ENCODE results near the gene TRIM44.

Gene TRIM44, protein sequence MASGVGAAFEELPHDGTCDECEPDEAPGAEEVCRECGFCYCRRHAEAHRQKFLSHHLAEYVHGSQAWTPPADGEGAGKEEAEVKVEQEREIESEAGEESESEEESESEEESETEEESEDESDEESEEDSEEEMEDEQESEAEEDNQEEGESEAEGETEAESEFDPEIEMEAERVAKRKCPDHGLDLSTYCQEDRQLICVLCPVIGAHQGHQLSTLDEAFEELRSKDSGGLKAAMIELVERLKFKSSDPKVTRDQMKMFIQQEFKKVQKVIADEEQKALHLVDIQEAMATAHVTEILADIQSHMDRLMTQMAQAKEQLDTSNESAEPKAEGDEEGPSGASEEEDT

DNA sequence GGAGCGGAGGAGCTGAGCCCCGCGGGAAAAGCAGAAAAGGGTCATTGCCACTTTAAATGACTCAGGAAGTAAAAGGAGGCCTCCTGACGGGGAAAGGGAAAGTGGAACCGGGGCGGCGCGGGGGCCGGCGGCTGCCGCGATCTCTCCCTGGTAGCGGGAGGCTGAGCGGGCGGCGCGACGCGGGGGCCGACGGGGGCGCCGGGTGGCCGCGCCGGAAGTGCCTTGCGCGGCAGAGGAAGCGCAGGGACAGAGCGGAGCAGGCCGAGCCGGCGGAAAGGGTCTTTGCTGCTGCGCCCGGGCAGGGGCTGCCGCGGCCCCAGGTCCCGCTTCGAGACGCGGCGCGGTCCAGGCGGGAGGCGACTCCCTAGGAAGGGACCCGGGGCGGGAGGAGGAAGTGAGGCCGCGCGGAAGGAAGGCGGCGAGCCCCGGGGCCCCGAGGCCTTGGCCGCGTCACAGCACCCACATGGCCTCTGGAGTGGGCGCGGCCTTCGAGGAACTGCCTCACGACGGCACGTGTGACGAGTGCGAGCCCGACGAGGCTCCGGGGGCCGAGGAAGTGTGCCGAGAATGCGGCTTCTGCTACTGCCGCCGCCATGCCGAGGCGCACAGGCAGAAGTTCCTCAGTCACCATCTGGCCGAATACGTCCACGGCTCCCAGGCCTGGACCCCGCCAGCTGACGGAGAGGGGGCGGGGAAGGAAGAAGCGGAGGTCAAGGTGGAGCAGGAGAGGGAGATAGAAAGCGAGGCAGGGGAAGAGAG is at the start of gene TRIM44:
Gene TRIM44 (plus strand): TSS at position 127 of the 759 bp plus-strand sequence. CDS start 337 bp downstream, at position 464.
- peak; percentile 62 for DNase-seq (ENCODE audit: low spot score)

DNA sequence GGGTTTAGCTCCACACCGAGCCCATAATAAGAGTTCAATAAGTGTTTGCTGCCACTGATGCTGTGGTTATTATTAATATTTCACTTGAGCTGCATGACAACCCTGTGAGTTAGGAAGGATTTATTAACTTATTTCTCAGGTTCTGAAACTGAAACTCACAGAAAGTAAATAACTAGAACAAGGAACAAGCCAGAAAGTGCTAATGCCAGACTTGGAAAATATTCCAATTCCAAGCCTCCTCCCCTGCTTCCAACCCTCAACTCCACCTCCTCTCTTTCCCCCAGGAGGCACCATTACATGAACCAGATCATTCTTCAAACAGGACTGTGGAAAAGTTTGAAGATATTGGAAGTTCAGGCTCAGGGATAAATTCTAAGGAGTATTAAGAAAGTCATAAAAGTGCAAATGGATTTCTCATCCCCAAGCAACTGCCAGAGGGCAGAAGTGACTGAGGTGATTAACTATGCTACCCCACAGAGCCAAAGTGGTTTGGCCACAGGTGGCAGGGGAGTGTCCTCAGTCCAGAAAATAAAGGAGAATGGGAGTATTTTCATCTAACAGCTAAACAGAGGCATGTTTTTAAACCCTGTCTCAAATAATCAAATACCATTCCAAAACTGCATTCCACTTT is 47.5 kb upstream of the TRIM44 start:
- no peak for DNase-seq (ENCODE audit: low spot score)

DNA sequence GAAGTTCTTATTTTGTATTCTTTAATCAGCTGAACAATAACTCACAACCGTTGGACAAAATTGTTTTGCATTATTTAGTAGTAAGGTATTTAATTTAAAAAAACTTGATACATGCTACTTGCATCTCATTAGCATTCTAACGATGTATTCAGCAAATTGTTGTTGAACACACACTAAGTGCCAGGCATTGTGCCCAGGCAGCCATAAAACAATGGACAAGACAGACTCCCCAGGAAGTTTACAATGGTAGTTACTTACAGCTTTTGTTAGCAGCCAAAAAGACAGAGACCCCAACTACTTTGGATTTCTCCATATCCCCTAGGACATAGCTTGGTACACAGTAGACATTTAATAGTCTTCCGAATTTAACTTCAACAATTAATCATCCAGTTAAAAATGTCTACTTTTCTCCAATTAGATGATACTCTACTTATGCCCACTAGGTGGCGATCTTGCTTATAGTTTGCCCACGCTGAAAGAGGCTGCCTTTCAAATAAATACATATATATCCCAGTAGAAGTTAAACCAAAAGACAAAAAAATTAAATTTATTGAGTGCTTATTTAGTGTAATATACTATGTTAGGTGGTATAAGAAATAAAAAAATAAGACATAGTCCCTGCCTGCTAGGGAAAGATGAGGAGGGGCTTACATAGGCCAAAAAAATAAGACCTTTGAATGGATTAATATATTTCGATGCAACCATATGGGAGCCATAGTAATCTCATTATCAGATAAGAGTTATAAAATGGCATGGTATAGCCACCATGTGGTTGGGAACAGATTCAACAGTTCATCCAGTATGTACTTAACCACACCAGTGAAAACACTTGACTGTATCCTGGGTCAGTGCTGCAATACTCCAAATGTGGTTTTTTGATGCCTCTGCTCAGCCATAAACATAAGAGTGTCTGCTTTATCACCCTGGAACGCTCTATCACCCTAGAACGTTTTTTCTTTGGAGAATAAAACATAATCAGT is 46.4 kb upstream of the TRIM44 start:
- DNase-seq (ENCODE audit: low spot score), result peak; percentile 74

DNA sequence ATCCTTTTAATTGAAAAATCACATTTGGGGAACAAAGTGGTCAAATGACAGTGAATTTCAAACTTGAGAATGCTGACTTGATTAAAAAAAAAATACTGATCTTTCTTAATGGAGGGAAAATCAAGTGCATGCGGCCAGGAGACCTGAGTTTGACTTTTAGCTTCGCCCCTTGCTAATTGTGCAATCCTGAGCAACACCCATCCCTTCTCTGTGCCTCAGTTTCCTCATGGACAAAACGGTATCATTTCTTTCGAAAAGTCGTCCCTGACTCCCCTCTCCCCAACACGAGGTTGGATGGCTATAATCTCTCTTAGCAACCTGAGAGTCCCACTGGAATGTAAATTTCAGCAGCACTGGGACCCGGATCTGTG is 45.3 kb upstream of the TRIM44 start:
- DNase-seq (ENCODE audit: low spot score), result no peak

DNA sequence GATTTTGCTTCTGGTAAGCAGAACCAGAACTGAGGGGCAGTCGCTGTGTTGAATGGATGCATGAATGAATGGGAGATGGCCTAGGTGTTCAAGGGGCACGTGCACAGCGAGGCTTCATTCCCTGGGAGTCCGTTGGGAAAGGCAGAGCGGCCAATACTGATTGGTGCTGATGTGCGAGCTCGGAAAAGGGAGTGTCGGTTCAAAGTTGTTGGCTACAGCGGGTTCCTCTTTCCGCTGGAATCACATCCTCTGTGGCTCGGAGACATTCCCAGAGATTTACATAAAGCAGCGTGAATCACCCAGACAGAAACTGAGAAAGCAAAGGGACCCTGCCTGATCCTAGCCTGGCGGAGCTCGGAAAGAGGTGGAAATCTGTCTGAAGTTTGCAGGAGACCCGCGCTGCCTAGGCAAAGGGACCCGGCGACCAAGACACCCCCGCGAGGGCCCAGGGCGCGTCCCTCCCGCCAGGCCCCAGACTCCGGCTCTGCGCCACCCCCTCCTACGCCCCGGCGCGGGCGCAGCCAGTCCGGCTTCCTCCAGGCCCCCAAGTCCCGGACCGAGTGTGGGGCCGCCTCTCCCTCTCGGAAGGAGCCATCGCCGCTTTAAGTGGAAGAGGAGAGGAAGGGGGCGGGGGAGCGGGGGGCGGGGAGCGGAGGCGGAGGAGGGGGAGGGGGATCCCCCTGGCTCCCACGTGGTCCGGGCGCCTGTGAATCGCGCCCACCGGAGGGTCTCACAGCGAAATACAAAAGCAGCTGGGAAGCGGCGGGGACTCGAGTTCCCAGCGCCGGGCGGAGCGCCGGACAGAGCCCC is 44.7 kb upstream of the TRIM44 start, which contains the start of gene FJX1:
Gene FJX1 (plus strand): TSS at position 774 of the 810 bp plus-strand sequence. CDS start 177 bp downstream, outside the sequence.
- DNase-seq (ENCODE audit: low spot score), result peak; percentile 57

DNA sequence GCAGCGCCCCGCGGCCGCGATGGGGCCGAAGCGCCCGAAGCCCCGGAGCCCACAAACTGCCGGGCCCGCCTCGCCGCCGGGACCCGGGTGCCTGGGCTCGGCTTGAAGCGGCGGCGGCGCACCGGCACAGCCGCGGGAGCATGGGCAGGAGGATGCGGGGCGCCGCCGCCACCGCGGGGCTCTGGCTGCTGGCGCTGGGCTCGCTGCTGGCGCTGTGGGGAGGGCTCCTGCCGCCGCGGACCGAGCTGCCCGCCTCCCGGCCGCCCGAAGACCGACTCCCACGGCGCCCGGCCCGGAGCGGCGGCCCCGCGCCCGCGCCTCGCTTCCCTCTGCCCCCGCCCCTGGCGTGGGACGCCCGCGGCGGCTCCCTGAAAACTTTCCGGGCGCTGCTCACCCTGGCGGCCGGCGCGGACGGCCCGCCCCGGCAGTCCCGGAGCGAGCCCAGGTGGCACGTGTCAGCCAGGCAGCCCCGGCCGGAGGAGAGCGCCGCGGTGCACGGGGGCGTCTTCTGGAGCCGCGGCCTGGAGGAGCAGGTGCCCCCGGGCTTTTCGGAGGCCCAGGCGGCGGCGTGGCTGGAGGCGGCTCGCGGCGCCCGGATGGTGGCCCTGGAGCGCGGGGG is 44.0 kb upstream of the TRIM44 start:
- no peak for DNase-seq (ENCODE audit: low spot score)

DNA sequence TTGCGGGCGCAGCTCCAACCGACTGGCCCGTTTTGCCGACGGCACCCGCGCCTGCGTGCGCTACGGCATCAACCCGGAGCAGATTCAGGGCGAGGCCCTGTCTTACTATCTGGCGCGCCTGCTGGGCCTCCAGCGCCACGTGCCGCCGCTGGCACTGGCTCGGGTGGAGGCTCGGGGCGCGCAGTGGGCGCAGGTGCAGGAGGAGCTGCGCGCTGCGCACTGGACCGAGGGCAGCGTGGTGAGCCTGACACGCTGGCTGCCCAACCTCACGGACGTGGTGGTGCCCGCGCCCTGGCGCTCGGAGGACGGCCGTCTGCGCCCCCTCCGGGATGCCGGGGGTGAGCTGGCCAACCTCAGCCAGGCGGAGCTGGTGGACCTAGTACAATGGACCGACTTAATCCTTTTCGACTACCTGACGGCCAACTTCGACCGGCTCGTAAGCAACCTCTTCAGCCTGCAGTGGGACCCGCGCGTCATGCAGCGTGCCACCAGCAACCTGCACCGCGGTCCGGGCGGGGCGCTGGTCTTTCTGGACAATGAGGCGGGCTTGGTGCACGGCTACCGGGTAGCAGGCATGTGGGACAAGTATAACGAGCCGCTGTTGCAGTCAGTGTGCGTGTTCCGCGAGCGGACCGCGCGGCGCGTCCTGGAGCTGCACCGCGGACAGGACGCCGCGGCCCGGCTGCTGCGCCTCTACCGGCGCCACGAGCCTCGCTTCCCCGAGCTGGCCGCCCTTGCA is 43.3 kb upstream of the TRIM44 start:
- DNase-seq (ENCODE audit: low spot score), result no peak

DNA sequence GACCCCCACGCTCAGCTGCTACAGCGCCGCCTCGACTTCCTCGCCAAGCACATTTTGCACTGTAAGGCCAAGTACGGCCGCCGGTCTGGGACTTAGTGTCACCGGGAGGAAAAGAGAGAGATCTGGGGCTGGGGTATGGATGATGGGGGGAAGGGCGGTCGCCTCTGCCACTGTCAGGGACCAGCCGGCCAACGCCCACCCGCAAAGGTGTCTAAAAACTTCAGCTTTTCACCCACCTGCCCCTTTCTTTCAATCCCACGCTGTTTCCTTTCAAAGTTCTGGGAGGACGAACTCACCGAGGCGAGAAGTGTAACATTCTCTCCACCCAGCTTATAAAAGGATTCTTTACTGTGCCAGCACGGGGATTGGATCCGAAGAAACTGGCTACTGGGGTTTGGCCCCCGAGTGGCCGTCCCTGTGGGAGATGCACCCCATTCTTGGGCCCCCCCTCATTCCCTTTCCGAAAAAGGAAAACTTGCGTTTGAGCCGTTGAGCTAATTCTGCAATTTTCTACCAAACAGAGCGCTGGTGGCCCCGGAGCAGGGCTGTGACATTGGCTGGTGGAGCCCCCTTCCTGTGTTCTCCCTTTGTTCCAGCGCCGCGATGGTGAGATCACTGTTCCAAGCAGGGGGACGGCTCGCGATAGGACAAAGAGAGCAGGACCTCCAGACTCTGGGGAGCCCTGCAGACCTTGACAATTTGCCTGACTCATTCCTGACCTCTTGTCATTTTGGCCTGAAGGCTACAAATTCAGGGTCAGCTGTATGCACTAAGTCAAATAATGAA is 42.5 kb upstream of the TRIM44 start:
- DNase-seq (ENCODE audit: low spot score), result no peak

DNA sequence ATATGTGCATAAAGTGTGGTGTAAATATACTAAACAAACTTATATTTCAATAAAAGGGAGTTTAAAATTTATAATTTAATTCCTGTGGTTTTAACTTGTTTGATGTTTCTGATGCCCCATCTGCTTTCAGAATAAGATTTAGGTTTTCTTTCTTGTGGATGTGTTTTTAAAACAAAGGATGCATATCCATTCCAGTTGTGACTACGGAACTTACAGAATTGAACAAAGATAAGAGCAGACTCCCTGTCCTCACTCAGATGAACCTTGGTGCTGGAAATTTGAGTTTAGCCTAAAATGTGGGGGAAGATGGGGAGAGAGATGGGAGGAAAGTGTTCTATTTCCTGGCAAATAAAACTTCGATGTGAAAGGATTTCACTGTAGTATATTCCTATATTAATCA is 41.8 kb upstream of the TRIM44 start:
- no peak for DNase-seq (ENCODE audit: low spot score)

DNA sequence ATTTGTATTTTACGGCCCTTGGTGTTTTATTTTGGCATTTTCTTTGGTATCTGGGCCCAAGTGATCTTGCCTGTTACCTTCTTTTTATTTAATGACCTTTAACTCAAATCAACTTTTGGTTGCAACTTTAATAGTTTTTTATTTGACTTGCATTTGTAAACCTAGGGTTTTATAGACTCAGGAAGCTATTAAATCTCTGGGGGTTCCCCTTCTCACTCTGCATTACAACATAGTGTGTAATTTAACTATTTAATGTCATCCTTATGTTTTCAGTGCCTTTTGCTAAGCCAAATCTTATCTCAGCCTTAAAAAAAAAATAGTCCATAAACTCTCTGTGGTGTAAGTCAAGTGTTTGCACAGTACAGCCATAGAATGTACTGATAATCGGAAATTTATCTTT is 41.0 kb upstream of the TRIM44 start:
- DNase-seq (ENCODE audit: low spot score), result no peak

DNA sequence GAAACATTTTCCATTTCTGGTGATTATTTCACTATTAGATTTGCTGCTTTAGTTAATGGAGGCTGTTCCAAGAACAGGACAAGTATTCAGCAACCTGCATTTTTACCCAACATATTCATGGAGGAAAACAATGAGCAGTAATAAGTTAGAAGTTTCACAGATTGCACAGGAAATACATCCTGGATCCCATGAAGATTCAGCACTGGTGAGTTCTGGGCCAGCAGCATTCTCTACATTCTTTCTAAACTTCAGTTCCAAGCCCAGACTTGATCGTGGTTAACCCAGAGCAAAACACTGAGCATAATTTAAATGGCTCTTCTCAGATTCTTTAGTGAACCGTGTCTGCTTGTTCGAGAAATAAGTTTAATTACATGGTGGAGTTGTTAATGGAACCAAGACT is 40.5 kb upstream of the TRIM44 start:
- no peak for DNase-seq (ENCODE audit: low spot score)

DNA sequence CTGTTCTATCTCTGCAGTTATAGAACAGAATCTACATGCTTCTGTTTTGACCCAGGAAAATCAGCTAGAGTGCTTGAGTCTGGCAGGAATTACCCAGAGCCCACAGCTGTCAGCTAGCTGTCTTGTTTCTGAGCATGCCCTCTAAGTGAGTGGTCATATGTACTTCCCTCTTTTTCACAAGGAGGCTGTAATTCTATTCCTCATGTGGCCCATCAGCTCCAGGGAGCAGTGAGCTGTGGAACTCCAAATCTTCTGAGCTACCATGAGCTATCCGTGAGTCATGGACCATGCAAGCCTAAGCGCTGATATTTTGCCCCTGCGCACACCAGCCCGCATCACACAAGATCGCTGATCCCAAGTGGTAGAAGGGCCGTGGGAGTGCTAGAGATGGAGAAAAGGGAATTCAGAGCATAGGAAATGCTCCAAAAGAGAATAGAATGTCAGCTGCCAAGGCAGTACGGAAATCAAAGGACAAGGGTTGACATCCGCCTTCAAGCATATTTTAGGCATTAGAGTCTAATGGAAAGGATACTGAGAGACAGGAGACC is 38.9 kb upstream of the TRIM44 start:
- no peak for DNase-seq (ENCODE audit: low spot score)

DNA sequence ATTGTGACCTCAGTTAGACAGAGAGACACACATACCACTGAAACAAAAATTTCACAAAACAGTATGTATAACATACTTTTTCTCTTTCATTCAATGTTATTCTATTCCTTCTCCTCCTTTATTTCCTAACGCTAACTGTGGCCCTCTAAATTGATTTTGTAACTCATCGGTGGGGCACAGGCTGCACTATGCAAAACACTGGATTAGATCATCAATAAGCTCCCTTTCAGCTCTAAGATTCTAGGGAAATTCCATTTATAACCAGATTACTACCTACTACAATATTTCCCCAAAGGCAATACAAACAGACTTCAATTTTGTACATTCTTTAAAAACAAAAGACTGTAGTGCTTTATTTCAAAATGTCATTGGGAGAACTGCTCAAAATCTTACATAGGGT is 38.3 kb upstream of the TRIM44 start:
- DNase-seq (ENCODE audit: low spot score), result no peak

DNA sequence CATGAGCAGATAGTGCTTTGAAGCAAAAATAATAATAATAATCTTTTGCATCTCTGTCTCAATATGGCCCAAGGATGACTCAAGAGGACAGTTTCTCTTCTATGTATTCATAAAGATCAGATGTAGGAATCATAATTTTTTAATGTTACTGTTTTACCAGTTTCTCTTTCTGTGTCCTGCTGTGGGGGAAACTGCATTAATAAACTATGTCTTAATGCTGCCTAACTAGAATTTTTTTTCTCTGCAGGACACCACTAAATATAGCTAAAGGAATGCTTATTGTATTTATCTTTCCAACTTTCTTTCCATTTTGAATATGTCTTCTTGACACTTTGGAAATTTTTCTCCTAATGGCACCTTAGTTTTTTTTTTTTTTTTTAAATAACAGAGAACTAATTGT is 37.8 kb upstream of the TRIM44 start:
- no peak for DNase-seq (ENCODE audit: low spot score)

DNA sequence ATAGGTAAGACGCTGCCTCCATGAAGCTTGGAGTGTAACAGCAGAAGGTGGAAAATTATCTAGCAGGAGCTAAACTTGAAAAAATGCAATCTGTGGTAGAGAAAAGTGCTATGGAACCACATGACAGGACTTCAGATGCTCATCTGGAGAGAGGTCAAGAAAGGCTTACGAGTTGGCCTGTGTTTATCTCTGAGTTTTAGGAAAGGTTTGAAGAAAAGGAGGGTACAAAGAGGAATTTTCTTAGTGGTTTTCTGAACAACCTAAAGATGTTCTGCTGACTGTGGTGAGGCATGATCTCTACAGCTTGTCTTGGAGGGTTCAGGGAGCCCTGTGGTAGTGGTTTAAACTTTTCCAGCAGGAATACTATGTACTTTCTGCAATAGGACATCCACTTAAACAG is 36.1 kb upstream of the TRIM44 start:
- DNase-seq (ENCODE audit: low spot score), result no peak

DNA sequence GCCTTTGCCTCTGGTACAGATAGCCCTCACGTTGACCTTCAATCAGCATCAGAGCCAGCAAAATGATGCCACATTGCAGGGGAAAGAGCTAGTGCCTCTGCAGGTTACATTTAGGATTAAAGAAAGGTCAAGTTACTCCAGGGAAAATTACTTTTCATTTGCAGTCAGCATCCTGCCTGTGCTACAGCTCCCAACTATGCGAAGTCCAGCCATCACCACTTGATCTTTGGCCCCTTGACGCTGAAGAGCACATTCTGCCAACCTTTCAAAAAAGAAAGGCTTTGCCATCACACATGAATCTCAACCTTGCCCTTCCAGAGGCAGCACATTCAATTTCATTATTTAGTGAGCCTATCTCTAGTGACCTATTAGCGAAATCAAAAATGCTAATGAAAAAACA is 33.1 kb upstream of the TRIM44 start:
- no peak for DNase-seq (ENCODE audit: low spot score)

DNA sequence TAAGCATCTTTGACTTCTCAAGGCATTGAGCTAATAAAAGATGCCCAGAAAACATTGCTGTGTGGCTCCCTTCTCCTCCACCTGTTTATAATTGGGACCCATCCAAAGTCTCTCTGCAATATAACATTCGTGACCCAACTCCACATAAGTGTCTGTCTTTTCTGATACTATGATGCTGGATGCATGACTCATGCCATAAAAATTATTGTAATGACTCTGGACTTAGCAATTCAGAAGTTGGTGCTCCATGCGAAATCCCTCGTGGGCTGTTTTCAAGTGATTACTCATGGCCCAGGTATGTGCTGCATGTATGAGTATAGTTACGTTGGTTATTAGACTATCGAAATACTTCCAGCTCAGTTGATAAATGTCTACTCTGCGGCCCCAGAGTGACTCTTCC is 32.7 kb upstream of the TRIM44 start:
- peak; percentile 94 for DNase-seq (ENCODE audit: low spot score)

DNA sequence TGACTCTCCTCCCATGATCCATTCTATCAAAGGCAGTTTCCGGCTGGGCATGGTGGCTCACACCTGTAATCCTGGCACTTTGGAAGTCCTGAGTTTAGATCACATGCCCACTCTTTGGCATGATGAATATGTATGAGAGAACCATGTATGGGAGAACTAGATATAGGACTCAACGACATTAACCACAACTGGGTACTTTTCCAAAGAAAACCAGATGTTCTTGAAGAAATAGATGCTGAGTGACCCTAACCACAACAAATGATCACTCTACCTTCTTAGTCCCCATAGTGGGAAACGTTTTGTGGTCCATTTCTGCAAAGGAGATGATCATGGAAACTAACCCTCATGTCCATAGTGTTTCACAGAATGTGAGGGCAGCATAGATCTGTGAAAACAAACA is 30.7 kb upstream of the TRIM44 start:
- DNase-seq (ENCODE audit: low spot score), result no peak

DNA sequence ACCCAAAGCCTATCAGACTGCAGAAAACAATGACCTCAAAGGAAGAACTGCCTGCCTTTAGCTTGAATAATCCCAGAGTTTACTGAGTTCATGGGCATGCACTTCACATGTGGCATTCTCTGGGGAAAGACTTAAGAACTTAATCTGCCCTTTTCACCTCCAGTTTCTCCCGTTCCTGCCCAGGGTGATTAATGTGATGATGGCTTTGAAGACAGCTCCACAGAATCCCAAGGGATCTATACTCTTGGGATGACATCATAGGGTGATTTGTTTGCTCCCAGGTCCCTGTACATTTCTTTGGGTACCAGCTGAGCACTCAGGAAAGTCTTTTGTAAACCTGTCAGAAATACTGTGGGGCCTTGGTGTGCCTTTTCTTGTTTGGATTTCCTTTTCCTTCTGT is 30.3 kb upstream of the TRIM44 start:
- peak; percentile 70 for DNase-seq (ENCODE audit: low spot score)
